ENCODE data around the gene CRYZL1.
"Not testable (repeated sequence)": the region's sequence is repeated elsewhere in the genome, so short reads cannot be mapped to it uniquely, and the experiment has no call there.

Gene CRYZL1

DNA sequence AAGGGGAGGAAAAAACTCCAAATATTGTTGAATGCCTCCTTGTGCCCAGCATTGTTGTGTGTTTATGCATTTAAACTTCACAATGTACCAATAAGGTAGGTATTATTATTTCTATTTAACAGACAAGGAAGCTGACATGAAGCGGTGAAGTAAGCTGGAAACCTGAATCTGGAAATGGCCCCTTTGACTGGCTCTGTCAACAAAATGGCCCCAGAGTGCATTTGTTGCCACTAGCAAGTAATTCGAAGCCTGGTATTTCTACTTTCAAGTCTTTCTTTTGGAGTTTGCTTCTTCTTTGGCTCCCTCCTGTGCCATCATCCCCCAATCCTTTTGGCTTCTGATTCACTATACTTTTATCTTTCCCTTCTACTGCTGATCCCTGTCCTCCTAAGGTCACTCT lies 23.1 kb downstream of the CRYZL1 start:
- H3K27ac ChIP-seq (ENCODE audit: low read depth, low read length): no peak overlapping the region
- H3K4me1 ChIP-seq (ENCODE audit: insufficient read depth, low read length): no peaks in the 10 kb centered on the region
- H3K27me3 ChIP-seq (ENCODE audit: control insufficient read depth in 1 of 2, insufficient read depth in 2 of 2, low read length in 2 of 2): no peaks in the 10 kb centered on the region
- peaks cover 14% of the 10 kb centered on the region for H3K36me3 ChIP-seq (ENCODE audit: insufficient read depth, low read length)
- no peak overlapping the region for H3K4me3 ChIP-seq (ENCODE audit: low read depth in 1 of 2, low read length in 2 of 2)
- H3K9ac ChIP-seq (ENCODE audit: low read length): no peak overlapping the region
- H3K9me3 ChIP-seq (ENCODE audit: low read length): no peaks in the 10 kb centered on the region

DNA sequence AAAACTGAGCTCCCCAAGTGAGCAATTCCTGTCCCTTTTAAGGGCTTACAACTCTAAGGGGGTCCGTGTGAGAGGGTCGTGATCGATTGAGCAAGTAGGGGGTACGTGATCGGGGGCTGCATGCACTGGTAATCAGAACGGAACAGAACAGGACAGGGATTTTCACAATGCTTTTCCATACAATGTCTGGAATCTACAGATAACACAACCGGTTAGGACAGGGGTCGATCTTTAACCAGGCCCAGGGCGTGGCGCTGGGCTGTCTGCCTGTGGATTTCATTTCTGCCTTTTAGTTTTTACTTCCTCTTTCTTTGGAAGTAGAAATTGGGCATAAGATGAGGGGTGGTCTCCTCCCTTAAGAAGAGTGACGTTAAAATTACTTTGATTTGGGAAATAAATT lies 24.0 kb downstream of the CRYZL1 start:
- not testable (repeated sequence) for H3K4me3 ChIP-seq (ENCODE audit: low read depth in 1 of 2, low read length in 2 of 2); H3K9ac ChIP-seq (ENCODE audit: low read length); H3K27ac ChIP-seq (ENCODE audit: low read depth, low read length); H3K27me3 ChIP-seq (ENCODE audit: control insufficient read depth in 1 of 2, insufficient read depth in 2 of 2, low read length in 2 of 2); H3K4me1 ChIP-seq (ENCODE audit: insufficient read depth, low read length); H3K9me3 ChIP-seq (ENCODE audit: low read length)
- peaks cover 21% of the 10 kb centered on the region for H3K36me3 ChIP-seq (ENCODE audit: insufficient read depth, low read length)

DNA sequence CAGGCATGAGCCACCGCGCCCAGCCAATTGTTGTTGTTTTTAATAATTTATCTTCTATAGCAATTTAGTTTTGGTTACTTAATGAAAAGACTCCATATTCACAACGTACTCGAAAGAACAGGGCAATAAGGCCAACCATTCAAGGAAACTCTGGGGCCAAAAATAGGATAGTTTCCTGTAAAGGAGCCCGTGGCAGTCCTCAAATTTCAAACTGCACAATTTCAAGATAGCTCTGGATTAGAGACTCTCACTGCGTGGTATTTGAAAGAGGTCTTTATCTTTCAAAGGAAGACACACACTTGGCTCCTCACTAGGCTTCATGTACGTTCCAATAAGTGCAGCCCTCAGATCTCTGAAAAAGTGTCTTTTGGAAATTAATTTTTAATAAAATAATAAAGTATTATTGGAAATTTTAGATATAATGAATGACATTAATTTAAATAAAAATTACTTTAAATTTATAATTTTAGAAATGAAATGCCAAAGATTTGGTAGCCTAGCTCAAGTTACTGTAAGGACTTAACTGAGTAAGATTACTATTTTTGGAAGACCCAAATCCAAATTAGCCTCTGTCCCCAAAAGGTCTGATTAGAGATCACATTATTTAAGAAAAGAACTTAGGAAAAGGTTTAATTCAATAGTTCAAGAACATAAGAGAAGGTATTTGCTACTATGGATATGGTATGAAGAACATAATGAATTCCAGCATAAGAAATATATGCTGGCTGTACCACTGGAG lies 30.4 kb downstream of the CRYZL1 start:
- H3K36me3 ChIP-seq (ENCODE audit: insufficient read depth, low read length): peaks cover 22% of the 10 kb centered on the region
- no peaks in the 10 kb centered on the region for H3K4me1 ChIP-seq (ENCODE audit: insufficient read depth, low read length)
- H3K9ac ChIP-seq (ENCODE audit: low read length): no peak overlapping the region
- no peaks in the 10 kb centered on the region for H3K9me3 ChIP-seq (ENCODE audit: low read length)
- H3K27ac ChIP-seq (ENCODE audit: low read depth, low read length): no peak overlapping the region
- no peaks in the 10 kb centered on the region for H3K27me3 ChIP-seq (ENCODE audit: control insufficient read depth in 1 of 2, insufficient read depth in 2 of 2, low read length in 2 of 2)
- no peak overlapping the region for H3K4me3 ChIP-seq (ENCODE audit: low read depth in 1 of 2, low read length in 2 of 2)

DNA sequence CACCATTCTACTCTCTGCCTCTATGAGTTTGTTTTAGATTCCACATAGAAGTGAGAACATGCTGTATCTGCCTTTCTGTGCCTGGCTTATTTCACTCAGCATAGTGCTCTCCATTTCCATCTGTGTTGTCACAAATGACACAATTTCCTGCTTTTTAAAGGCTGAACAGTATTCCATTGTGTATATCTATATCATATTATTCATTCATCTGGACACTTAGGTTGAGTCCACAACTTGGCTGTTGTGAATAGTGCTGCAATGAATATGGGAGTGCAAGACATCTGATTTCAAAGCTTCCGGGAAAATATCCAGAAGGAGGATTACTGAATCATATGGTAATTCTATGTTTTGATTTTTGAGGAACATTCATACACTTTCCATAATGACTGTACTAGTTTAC lies 33.0 kb downstream of the CRYZL1 start:
- H3K4me1 ChIP-seq (ENCODE audit: insufficient read depth, low read length): no peaks in the 10 kb centered on the region
- no peak overlapping the region for H3K9ac ChIP-seq (ENCODE audit: low read length)
- no peaks in the 10 kb centered on the region for H3K27me3 ChIP-seq (ENCODE audit: control insufficient read depth in 1 of 2, insufficient read depth in 2 of 2, low read length in 2 of 2)
- no peak overlapping the region for H3K4me3 ChIP-seq (ENCODE audit: low read depth in 1 of 2, low read length in 2 of 2)
- H3K36me3 ChIP-seq (ENCODE audit: insufficient read depth, low read length): peaks cover 24% of the 10 kb centered on the region
- H3K9me3 ChIP-seq (ENCODE audit: low read length): no peaks in the 10 kb centered on the region
- H3K27ac ChIP-seq (ENCODE audit: low read depth, low read length): no peak overlapping the region

DNA sequence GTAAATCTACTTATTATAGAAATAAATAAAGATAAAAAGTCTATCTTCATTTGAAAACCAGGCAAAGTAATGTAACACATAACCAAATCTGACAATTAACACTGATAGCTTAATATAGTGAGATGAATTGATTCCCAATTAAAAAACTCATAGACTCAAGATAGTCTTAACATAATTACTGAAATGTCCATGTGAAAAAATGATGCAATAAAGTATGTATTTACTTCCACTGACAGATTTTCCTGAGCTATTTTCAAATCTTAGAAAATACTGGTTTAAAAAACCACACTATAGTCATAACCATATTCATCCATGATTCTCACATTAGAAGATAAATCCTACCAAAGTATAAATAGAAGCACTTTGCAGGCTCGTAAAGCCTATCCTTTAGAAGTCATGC lies 43.5 kb downstream of the CRYZL1 start:
- no peaks in the 10 kb centered on the region for H3K27me3 ChIP-seq (ENCODE audit: control insufficient read depth in 1 of 2, insufficient read depth in 2 of 2, low read length in 2 of 2)
- no peak overlapping the region for H3K27ac ChIP-seq (ENCODE audit: low read depth, low read length)
- no peaks in the 10 kb centered on the region for H3K4me1 ChIP-seq (ENCODE audit: insufficient read depth, low read length)
- peaks cover 55% of the 10 kb centered on the region for H3K36me3 ChIP-seq (ENCODE audit: insufficient read depth, low read length)
- H3K9me3 ChIP-seq (ENCODE audit: low read length): no peaks in the 10 kb centered on the region
- H3K9ac ChIP-seq (ENCODE audit: low read length): no peak overlapping the region
- no peak overlapping the region for H3K4me3 ChIP-seq (ENCODE audit: low read depth in 1 of 2, low read length in 2 of 2)

DNA sequence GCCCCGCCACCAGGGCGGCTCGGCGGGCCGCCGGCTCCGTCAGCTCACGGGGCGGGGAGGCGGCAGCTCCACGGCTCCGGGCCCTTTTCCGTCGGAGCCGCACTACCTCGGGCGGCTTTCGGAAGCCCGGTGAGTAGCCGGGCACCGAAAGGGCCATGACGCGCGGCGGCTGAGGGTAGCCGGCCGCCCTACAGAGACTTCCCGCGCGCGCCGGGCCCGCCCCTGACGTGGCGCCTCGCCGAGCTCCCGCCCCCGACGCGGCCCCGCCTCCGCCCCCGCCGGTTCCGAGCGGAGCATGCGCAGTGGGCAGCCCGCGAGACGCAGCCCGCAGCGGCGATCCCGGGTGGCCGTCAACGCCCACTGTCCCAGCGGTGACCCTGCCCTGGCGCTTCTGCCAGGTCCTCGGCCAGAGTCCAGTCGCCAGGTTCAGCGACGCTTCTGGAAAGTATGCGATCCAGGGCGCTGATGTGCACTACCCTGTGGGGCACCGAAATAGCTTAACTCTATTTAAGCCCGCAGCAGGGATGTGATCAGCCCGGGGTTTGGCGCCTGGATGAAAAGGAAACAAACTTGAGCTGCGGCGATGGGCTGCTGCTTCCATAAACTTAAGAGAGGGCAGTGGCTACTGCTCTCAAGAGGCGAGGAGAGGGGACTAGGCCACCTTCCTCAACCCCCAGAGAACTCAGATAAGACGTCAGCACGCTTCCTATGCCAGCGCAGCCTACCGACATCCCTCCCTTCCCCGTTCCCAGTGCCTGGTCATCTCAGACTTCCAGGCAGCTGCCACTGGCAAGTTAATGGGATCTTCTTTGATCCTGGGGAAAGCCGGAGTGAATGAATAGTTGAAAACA lies 52.8 kb downstream of the CRYZL1 start, which contains the start of gene DONSON:
Gene DONSON, minus strand, starts transcription at position 200 of the 851 bp plus-strand sequence. Its CDS starts 43 bp downstream, at position 157.
- peak within 1 kb of the TSS; percentile 84 for H3K27ac ChIP-seq (ENCODE audit: low read depth, low read length)
- H3K4me3 ChIP-seq (ENCODE audit: low read depth in 1 of 2, low read length in 2 of 2): peak within 1 kb of the TSS; percentile 75 to 96
- H3K9ac ChIP-seq (ENCODE audit: low read length): peak within 1 kb of the TSS; percentile 86
- no peaks in the 10 kb centered on the region for H3K36me3 ChIP-seq (ENCODE audit: insufficient read depth, low read length)
- no peaks in the 10 kb centered on the region for H3K9me3 ChIP-seq (ENCODE audit: low read length)
- H3K4me1 ChIP-seq (ENCODE audit: insufficient read depth, low read length): peaks cover 9% of the 10 kb centered on the region
- H3K27me3 ChIP-seq (ENCODE audit: control insufficient read depth in 1 of 2, insufficient read depth in 2 of 2, low read length in 2 of 2): no peaks in the 10 kb centered on the region

DNA sequence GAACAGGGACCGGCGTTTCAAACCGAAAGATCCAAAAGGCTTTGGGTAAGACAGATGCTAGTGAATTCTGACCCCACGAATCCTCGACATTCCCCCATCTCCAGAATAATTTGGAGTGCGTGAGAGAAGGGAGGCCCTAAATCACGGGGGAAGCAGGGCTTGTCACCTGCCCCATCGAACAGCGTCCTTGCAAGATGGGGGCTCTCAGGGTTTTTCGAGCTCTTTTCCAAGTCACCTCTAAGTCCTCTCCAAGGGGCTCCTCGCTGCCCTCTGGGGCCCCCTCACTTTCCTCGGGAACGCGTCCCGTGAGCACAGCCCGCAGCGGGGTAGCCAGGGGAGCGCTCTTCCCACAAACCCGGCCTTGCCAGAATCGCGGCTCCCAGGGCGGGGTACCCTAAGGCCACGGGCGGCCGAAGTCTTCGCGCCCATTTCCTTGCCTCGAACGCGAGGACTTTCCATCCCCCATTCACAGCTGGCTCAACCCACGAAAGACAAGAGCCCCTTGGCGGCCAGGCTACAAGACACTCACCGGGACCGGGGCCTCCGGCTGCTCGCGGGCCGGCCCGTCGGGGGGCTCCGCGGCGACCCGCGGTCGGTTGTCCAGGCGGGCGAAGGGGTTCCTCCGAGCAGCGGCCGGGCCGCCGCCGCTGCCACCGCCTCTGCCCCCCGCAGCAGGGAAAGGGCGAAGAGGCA lies 53.6 kb downstream of the CRYZL1 start:
- peak overlapping the region; percentile 53 for H3K27ac ChIP-seq (ENCODE audit: low read depth, low read length)
- H3K9ac ChIP-seq (ENCODE audit: low read length): peak overlapping the region; percentile 68
- peaks cover 9% of the 10 kb centered on the region for H3K4me1 ChIP-seq (ENCODE audit: insufficient read depth, low read length)
- no peaks in the 10 kb centered on the region for H3K36me3 ChIP-seq (ENCODE audit: insufficient read depth, low read length)
- H3K27me3 ChIP-seq (ENCODE audit: control insufficient read depth in 1 of 2, insufficient read depth in 2 of 2, low read length in 2 of 2): no peaks in the 10 kb centered on the region
- H3K9me3 ChIP-seq (ENCODE audit: low read length): no peaks in the 10 kb centered on the region
- H3K4me3 ChIP-seq (ENCODE audit: low read depth in 1 of 2, low read length in 2 of 2): peak overlapping the region; percentile 75 to 96

DNA sequence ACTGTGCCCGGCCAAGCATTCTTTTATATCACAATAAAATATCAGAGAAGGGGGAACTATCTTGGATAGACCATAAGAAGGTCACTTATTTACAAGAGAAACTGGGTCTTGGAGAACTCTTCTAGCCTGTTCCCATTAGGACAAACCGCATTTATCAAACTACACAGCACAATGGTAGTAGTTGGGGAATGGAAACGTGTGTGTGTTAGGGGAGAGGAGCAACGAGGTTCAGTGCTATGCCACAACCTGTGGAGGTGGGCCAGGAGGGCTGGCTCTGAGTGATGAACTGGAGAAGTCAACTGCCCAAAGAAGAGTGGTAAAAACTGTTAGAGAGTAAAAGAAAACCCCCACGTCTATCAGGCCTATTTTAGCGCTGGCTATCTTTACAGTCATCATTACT lies 54.6 kb downstream of the CRYZL1 start:
- Histone ChIP-seq H3K27me3 (ENCODE audit: control insufficient read depth in 1 of 2, insufficient read depth in 2 of 2, low read length in 2 of 2) (no peaks in the 10 kb centered on the region), H3K4me1 (ENCODE audit: insufficient read depth, low read length) (peaks cover 9% of the 10 kb centered on the region), H3K27ac (ENCODE audit: low read depth, low read length) (no peak overlapping the region), H3K9ac (ENCODE audit: low read length) (no peak overlapping the region), H3K36me3 (ENCODE audit: insufficient read depth, low read length) (no peaks in the 10 kb centered on the region), H3K9me3 (ENCODE audit: low read length) (no peaks in the 10 kb centered on the region), H3K4me3 (ENCODE audit: low read depth in 1 of 2, low read length in 2 of 2) (no peak overlapping the region)

DNA sequence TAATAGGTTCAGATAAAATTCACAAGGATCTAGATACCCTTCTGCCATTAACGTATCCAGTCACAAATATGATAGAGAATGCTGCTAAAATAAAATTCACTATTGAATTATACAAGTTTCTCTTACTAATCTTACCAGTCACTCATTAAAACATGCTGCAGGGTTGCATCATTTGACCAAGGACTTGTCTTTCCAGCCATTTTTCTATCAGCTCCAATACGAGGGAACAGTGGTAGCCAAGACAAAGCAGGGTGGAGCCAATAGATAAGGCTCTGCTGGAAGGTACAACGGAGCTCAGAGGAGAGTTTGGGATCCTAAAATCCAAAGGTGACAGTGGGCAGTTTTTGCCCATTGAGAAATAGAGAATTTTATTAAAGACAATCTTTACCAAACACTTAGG lies 57.1 kb downstream of the CRYZL1 start:
- Histone ChIP-seq H3K36me3 (ENCODE audit: insufficient read depth, low read length) (no peaks in the 10 kb centered on the region), H3K27me3 (ENCODE audit: control insufficient read depth in 1 of 2, insufficient read depth in 2 of 2, low read length in 2 of 2) (no peaks in the 10 kb centered on the region), H3K9me3 (ENCODE audit: low read length) (no peaks in the 10 kb centered on the region), H3K9ac (ENCODE audit: low read length) (no peak overlapping the region), H3K27ac (ENCODE audit: low read depth, low read length) (no peak overlapping the region), H3K4me1 (ENCODE audit: insufficient read depth, low read length) (peaks cover 9% of the 10 kb centered on the region), H3K4me3 (ENCODE audit: low read depth in 1 of 2, low read length in 2 of 2) (no peak overlapping the region)

DNA sequence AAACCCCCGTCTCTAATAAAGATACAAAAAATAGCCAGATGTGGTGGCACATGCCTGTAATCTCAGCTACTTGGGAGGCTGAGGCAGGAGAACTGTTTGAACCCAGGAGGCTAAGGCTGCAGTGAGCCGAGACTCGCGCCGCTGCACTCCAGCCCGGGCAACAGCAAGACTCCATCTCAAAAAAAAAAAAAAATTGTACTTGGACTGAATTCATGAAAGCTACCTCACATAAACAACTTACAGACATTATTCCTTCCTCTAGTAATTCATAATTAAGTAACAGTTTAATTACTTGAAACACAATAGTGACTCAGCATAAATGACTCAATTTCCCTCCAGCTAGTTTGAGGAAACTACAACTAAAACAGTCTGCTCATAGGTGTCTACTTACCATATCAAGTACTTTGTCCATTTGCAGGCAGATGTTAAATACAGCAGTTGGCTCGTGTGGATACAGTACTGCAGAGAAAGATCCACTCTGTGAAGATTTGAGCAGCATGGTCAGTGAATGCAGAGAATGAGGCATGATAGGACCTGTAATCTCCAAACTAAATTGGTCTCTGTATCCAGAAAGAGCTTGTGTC lies 62.5 kb downstream of the CRYZL1 start:
- Histone ChIP-seq H3K27ac (ENCODE audit: low read depth, low read length) (no peak overlapping the region), H3K9me3 (ENCODE audit: low read length) (no peaks in the 10 kb centered on the region), H3K36me3 (ENCODE audit: insufficient read depth, low read length) (peaks cover 28% of the 10 kb centered on the region)

DNA sequence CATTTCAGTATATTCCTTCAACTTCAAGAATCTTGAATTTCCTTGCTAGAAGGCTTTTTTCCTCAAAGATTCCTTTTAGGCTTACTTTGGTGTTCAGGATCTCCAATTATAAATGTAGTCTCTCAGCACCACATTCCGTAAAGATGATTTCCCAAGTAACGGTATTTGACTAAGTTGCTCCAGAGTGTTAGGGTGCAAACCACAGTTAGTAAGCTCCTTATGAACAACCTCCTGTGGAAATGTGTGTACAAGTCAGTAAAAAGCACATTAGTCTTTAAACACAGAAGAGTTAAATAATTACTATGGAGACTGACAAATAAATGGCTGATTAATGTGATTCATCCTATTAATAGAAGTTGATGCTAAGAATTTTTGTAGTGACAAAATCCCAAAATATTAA lies 63.3 kb downstream of the CRYZL1 start:
- peaks cover 34% of the 10 kb centered on the region for H3K36me3 ChIP-seq (ENCODE audit: insufficient read depth, low read length)
- no peak overlapping the region for H3K4me3 ChIP-seq (ENCODE audit: low read depth in 1 of 2, low read length in 2 of 2)
- H3K4me1 ChIP-seq (ENCODE audit: insufficient read depth, low read length): no peaks in the 10 kb centered on the region
- H3K9me3 ChIP-seq (ENCODE audit: low read length): no peaks in the 10 kb centered on the region
- no peak overlapping the region for H3K27ac ChIP-seq (ENCODE audit: low read depth, low read length)
- H3K9ac ChIP-seq (ENCODE audit: low read length): no peak overlapping the region
- no peaks in the 10 kb centered on the region for H3K27me3 ChIP-seq (ENCODE audit: control insufficient read depth in 1 of 2, insufficient read depth in 2 of 2, low read length in 2 of 2)

More for the DNA sequence above, 62.5 kb downstream of the CRYZL1 start:
- no peak overlapping the region for H3K4me3 ChIP-seq (ENCODE audit: low read depth in 1 of 2, low read length in 2 of 2)
- no peak overlapping the region for H3K9ac ChIP-seq (ENCODE audit: low read length)
- H3K4me1 ChIP-seq (ENCODE audit: insufficient read depth, low read length): no peaks in the 10 kb centered on the region
- no peaks in the 10 kb centered on the region for H3K27me3 ChIP-seq (ENCODE audit: control insufficient read depth in 1 of 2, insufficient read depth in 2 of 2, low read length in 2 of 2)

Data from muscle layer of colon (tissue), 2 donors.